NCI-H1092 treated with DMSO at 0.1 percent for 48 hours (cell line): Measurements from ENCODE around the gene ACAP2.

Experiments used
- DNase-seq: peaks from one replicate; lab custom pipeline; 2025; lab: John Stamatoyannopoulos, UW

The ACAP2 gene

GRCh38 chr3:195286115-195286872 is 156.5 kb downstream of the ACAP2 start:
- no peak for DNase-seq

- DNase-seq: no peak
Measured at GRCh38 chr3:195285372-195285771, 157.4 kb downstream of the ACAP2 start.

GRCh38 chr3:195284842-195285241 is 158.0 kb downstream of the ACAP2 start:
- DNase-seq: no peak

GRCh38 chr3:195282961-195283360 is 159.9 kb downstream of the ACAP2 start:
- DNase-seq: no peak

- no peak for DNase-seq
Measured at GRCh38 chr3:195274259-195274966, 168.4 kb downstream of the ACAP2 start.

- peak; percentile 87 for DNase-seq
Measured at GRCh38 chr3:195271410-195272243, 171.2 kb downstream of the ACAP2 start.

- peak; percentile 91 for DNase-seq
Measured at GRCh38 chr3:195270817-195271409, 171.9 kb downstream of the ACAP2 start, which contains the start of gene XXYLT1. TSS of gene XXYLT1 (minus strand) at chr3:195271159. CDS start at chr3:195271058, 101 bp downstream.

- DNase-seq: peak; percentile 66
Measured at GRCh38 chr3:195270079-195270816, 172.6 kb downstream of the ACAP2 start.

- DNase-seq: no peak
Measured at GRCh38 chr3:195269375-195270078, 173.3 kb downstream of the ACAP2 start.

- no peak for DNase-seq
Measured at GRCh38 chr3:195268576-195269309, 174.1 kb downstream of the ACAP2 start.

- DNase-seq: no peak
Measured at GRCh38 chr3:195267096-195267495, 175.7 kb downstream of the ACAP2 start.

GRCh38 chr3:195266428-195266827 is 176.4 kb downstream of the ACAP2 start:
- DNase-seq: no peak

- DNase-seq: no peak
Measured at GRCh38 chr3:195265363-195265976, 177.3 kb downstream of the ACAP2 start.

- DNase-seq: no peak
Measured at GRCh38 chr3:195263925-195264600, 178.8 kb downstream of the ACAP2 start.

GRCh38 chr3:195263193-195263924 is 179.5 kb downstream of the ACAP2 start:
- DNase-seq: no peak

- DNase-seq: no peak
Measured at GRCh38 chr3:195261925-195262324, 180.9 kb downstream of the ACAP2 start.

GRCh38 chr3:195260280-195260905 is 182.4 kb downstream of the ACAP2 start:
- peak; percentile 19 for DNase-seq
